ENCODE results near the gene C1QTNF9B.
"Not testable (repeated sequence)": the region's sequence is repeated elsewhere in the genome, so short reads cannot be mapped to it uniquely, and the experiment has no call there.

The C1QTNF9B gene

DNA sequence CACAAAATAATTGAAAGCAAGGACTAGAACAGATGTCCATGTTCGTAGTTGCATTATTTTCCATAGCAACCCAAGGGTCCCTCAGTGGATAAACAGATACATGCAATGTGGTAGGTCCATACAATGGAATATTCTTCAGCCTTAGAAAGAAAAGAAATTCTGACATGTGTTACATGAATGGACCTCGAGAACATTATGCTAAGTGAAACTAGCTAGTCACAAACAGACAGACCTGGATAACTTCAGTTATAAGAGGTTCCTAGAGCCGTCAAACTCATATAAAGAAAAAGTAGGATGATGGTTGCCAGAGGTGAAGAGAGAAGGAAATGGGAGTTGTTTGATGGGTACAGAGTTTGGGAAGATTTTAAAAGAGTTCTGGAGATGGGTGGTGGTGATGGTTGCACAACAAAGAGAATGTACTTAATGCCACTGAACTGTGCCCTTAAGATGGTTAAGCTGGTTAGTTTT, at the start of gene C1QTNF9B:
Gene C1QTNF9B, minus strand, starts transcription at position 51 of the 468 bp plus-strand sequence.
- not testable (repeated sequence) for DNase-seq (ENCODE audit: low spot score)

DNA sequence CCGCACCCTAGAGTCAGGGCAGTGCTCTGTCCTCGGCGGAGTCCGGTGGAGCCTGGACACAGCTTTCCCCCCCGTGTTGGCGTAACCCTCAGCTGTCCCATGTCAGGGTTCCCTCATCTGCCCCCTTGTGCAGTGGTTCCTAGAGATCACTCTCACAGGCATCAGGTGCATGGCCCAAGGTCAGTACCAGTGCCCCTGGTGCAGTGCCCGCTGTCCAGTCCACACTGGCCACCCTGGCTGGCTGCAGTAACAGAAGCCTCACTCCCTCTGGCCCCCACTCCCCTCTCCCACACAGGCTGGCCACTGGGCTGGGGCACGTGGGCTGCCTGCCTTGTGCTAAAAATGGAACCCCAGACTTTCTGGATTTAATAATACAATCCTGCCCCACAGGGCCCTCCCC, 49.6 kb upstream of the C1QTNF9B start:
- DNase-seq (ENCODE audit: low spot score), result no peak

DNA sequence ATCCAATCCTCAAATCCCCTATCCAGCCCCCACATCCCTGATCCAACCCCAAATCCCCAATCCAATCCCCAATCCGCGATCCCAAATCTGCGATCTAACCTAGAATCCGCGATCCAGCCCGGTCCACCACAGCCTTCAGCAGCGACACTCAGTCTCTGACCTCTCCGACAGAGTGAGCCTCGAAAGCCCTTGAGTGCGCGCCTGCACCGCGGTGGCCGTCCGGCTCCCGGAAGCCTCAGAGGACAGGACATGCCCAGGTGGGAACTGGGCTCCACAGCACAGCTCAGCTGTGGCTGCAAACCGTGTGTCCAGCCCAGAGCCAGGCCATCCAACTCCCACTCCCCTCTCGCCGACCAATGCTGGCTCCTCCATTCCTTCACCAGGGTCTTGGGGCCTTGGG, 48.8 kb upstream of the C1QTNF9B start:
- DNase-seq (ENCODE audit: low spot score), result no peak

DNA sequence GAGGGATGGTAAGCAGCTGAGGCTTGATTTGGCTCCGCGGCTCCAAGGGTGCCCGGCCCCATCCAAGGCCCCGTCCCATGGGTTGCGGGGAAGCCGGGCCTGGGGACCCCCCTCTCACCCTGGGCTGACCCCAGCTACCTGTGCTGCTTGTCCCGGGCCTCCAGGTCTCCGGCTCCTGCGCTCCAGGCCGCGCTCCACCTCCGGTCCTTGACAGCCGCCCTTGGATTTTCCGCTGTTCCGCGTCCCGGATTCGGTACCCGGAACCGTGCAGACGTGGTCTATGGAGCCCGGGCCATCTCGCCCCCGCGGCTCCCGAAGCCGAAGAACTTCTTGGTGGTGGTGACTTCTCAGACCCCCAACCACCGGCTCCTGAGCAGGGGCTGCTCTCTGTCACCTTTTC, 48.3 kb upstream of the C1QTNF9B start:
- no peak for DNase-seq (ENCODE audit: low spot score)

DNA sequence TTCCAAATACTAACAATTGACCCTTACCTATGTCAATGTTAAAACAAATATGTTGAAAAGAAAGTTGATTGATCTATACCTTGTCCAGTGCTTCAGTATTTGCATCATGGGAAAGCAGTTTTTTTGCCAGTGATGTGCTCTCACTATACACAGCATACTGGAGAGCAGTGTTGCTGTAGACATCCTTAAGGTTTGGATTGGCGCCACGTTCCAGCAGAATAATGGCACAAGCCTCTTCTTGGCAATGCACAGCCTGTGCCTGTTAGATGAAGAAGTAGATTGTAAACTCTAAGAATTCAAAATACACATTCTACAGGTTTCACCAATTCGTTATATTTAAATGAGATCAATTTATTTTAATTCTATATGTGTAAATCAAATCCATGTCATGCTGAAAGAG, 43.9 kb upstream of the C1QTNF9B start:
- DNase-seq (ENCODE audit: low spot score), result no peak

DNA sequence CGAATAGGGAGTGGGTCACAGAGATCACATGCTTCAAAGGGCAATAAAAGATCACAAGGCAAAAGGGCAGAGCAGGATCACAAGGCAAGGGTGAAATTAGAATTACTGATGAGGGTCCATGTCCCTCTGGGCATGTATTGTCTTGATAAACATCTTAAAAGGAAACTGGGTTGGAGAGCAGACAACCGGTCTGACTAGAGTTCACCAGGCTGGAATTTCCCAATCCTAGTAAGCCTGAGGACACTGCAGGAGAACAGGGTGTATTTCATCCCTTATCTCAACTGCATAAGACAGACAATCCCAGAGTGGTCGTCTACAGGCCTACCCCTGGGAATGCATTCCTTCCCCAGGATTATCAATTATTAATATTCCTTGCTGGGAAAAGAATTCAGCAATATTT, 42.4 kb upstream of the C1QTNF9B start:
- not testable (repeated sequence) for DNase-seq (ENCODE audit: low spot score)

DNA sequence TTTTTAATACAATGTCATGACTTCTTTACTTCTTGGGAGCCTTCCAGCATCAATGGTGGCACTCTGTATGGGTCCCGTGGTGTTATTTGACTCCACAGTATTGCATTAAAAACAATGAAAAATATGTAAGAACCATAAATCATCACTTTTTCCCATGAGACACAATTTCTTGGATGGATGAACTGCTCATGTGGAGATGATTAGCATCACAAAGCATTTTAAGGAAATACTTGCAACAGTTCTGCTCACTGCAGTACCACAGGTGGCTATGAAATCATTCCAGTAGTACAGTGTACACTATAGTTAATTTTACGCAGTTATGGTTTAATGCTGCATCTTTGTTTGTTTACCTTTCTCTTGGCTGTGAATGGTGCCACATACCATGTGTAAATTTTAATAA, 37.2 kb upstream of the C1QTNF9B start:
- no peak for DNase-seq (ENCODE audit: low spot score)

DNA sequence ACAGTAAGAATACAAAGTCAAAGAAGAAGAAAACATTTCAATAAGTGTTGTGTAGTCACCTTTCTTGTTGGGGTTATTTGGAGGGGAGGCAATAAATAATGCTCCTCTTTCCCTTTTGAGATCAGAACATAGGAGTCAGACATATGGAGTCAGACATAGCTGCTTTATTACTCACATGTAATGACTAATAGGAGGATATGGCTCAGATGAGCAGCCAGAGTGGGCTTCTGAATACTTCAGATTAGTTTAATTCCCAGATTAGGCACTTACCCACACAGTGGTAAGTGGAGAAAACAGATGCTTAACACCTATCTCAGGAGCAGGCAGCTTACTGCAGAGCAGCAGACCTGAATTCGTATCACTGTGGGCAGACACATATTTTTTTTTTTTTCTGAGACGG, 31.7 kb upstream of the C1QTNF9B start:
- DNase-seq (ENCODE audit: low spot score), result no peak

DNA sequence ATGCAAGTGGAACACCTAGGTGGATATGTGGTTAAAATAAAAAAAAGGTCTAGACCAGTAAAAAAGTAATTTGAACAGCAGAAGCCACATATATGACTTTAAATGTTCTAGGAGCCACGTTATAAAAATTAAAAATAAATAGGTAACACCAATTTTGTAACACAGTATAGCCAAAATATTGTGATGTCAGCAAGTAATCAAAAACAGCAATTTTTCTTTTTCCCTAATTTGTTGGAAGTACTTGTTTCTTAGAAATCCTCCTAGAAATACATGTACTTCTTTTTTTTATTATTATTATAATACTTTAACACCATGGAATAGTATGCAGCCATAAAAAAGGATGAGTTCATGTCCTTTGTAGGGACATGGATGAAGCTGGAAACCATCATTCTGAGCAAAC, 25.7 kb upstream of the C1QTNF9B start:
- no peak for DNase-seq (ENCODE audit: low spot score)

DNA sequence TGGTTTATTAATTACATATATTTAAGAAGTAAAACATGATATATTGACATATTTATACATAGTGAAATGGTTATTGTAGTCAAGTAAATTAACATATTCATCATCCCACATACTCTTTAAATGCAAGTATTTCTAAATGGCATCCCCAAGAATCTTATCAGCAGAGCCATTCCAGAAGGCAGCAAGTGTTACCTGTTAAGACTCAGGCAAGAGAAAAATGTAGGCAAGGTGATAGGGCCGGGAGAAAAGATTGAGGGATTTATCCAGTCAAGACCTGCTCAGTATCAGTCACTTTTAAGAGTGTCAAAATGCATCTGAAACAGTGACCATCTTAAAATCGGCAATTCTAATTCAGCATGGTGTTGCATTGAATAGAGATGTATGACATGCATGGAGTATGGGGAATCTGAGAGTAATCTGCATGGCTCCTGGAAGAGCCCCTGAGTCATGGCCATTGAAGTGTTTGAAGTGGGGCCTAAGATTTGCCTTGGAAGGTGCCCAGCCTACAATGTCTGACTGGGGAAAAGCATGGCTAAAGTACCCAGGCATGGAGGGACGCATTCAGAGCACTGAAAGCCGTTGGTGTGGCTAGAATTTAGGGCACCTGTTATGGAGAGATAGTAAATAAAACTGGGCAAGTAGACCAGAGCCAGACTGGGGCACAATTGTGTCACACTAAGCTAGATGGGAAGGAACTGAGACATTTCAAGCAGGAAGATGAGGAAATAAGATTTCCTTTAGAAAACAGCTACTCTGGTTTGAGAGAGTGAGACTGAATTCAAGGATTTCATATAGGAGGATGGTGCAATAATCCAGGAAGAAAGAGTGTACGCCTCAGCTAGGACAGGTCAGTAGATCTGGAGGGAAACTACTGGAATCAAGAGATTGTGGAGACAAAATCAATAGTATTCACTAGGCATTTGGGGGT, 25.0 kb upstream of the C1QTNF9B start:
- no peak for DNase-seq (ENCODE audit: low spot score)

DNA sequence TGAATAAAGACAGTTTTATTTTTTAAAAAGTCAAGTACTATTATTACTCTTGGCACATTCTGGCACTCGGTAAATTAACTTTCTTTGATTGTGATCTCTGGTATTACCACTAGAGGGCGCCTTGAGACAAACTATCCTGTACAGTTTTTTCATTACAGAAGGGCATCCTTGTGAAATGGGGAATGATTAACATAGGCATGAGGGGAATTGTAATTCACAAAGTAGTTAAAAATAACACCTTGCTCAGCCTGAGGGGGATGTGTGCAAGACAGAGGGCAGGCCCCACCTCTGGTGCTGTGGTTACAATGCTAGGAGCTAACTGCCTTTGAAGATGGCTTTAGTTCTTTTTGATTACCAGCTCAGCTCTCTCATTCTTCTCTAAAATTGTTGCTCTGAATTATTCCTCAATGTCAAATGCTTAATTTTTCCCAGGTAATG, 24.2 kb upstream of the C1QTNF9B start:
- no peak for DNase-seq (ENCODE audit: low spot score)

DNA sequence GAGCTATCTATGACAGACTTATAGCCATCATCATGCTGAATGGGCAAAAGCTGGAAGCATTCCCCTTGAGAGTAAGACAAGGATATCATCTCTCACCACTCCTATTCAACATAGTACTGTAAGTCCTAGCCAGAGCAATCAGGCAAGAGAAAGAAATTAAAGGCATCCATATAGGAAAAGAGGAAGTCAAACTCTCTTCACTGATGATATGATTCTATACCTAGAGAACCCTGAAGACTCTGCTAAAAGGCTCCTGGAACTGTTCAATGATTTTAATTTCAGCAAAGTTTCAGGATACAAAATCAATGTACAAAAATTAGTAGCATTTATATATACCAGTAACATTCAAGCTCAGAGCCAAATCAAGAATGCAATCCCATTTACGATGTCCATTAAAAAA, 21.7 kb upstream of the C1QTNF9B start:
- DNase-seq (ENCODE audit: low spot score), result no peak

DNA sequence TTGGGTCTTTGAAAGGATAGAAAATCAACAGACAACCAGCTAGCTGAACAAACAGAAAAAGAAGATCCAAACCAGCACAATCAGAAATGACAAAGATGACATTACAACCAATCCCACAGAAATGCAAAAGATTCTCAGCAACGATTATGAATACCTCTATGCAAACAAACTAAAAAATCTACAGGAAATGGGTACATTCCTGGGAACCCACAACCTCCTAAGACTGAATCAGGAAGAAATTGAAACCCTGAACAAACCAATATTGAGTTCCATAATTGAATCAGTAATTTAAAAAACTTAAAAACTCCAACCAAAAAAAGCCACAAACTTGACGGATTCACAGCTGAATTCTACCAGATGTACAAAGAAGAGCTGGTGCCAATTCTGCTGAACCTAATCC, 20.9 kb upstream of the C1QTNF9B start:
- DNase-seq (ENCODE audit: low spot score), result no peak

DNA sequence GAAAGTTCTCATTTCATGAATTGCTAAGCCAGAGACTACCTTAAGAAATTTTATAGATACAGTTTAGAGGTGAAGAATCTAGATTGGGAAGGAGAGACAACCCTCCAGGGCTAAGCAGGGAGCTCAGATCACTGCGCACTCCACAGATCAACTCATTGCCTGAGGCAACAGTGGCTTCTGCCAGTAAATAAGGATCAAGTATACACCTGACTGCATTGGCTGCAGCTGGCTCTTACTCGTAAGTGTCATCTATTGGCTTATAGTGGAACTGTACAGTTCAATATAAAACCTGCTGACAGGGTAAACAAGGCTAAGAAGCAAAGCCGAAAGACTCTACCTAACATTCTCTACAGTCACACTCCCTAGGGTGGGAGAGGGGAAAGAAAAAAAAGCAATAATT, 18.0 kb upstream of the C1QTNF9B start:
- DNase-seq (ENCODE audit: low spot score), result no peak

DNA sequence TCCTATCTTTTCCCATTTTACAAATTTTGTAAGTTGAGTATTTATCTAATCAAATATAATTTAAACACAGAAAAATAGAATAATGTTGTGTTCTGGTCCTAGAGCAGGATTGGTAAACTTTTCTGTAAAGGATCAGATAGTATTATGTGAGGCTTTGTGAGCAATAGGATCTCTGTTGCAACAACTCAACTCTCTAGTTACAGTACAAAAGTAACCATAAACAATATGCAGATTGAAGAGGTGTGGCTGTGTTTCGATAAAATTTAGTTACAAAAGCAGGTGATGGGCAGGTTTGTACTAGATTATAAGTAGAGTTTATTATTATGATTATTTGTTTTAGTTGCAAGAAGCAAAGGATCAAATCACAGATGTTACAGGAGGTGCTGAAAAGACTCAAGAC, 15.2 kb upstream of the C1QTNF9B start:
- no peak for DNase-seq (ENCODE audit: low spot score)

DNA sequence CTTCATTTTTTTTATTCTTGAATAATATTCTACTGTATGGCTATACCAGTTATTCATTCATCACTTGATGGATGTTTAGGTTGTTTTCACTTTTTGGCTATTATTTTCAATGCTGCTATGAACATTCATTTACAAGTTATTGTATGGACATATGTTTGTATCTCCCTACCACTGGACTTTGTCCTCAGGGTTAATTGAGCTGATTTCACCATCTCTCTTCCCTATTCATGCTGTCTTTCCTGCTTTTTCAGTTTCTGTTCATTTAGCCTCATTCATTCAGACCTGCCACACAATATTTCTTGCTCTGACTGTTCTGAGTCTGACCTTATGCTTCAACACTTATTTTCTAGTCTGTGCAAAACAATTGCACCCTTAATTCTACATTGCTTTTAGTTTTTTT, 12.3 kb upstream of the C1QTNF9B start:
- no peak for DNase-seq (ENCODE audit: low spot score)

DNA sequence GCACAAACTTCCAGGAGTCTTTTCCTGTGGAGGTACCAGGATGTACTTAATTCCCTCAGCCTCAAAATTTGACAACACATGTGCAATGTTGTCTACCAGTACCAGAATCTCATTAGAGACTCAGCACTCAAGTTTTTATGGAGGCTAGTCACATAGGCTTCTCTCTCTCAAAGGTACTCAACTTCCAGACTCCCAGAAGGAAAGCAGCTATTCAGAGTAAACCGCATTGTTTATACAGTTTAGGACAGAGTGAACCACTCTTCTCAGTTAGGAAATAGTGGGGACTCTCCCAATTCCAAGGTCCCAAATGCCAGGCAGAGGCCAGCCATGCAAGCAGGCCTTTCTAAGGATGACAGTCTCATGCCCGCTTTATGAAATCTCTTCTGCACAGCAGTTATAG, 8.5 kb upstream of the C1QTNF9B start:
- no peak for DNase-seq (ENCODE audit: low spot score)

DNA sequence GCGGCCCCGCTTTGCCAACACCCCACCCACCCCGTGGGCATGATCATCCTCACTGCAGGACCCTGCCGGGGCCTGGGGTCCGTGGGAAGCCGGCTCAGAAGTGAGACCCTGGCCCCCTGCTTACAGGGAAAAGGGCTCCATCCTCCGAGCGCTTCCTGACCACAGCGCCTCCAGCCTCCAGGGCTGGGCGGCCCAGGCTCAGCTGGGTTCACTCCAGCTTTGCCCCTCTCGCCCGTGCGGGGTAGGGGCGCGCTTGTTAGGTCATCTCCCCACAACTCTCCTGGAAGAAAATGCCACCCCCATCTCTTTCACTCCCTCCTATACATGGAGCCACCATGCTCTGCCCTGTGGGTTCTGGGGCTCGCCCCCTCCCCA, 6.6 kb upstream of the C1QTNF9B start:
- no peak for DNase-seq (ENCODE audit: low spot score)

DNA sequence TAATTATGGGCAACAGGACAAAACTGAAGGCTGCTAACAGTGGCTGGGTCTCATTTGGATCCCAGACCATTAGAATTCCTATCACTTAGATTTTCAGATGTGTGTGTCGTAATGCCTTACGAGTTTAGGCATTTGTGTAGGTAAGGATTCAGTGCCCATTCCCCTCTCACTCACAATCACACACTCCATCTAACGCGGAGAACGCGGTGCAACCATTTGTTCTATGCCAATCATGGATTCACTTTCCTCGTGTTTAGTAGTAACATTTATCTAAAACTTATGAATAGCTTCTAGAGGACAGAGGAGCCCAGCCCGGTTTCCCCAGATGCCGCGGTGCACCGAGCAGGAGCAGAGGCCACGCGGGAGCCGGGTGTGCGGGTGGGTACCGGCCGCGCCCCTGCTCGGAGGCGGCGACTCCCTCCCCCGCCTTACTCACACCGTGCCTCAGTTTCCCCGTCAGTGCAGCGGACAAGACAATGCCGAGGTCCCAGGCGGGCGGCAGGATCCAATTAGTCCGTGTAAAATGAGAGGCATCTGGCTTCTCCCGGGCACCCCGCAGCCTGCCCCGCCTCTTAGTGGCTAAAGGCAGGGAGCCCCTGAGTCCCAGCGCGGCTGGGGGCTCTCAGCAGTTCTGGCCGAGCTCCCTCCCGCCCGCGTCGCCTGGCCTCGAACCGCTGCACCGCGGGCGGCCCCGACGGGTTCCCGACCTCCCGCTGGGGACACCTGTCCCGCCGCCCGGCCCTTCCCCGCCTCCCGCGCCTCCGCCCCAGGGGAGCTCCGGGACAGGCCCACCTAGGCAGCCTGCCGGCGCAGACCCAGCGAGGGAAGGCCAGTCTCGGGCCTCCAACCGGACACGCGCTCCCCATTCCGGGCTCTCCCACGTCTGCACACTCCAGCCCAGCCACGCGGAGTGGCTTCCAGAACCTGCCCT, 5.9 kb upstream of the C1QTNF9B start:
- no peak for DNase-seq (ENCODE audit: low spot score)

DNA sequence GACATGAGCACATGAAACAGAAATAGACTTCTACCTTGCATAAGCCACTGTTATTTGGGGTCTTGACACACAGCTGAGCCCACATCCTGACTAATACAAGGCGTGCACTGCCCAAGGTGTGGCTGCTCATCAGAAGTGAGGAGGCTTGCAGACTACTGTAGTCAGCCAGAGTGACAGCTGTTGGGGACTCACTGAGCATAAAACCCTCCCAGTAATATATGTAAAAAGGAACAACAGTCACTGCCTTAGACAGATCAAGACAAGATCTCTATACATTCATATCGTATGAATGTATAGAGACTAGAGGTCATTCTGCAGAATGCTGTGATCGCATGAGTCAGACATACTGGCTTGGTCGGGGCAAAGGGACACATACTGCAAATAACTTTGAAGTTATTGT, 4.1 kb upstream of the C1QTNF9B start:
- DNase-seq (ENCODE audit: low spot score), result no peak

DNA sequence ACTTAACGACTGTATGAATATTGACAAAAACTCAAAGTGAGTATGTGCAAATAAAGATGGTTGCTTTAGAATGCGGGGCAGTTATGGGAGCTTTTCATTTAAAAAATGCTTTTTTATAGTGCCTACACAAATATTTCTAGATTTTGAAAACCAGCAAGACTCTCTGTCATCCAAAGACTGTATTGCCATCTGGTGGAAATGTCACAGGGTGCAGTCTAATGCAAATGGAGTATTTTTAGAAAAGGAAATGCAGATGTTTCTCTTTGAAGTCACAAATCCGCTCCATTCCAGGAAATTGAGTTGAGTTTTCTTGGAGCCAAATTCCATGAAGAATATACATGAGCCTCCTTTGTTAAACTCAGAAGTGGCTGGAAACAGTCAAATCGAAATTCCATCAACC, 2.3 kb upstream of the C1QTNF9B start:
- peak; percentile 9 for DNase-seq (ENCODE audit: low spot score)

DNA sequence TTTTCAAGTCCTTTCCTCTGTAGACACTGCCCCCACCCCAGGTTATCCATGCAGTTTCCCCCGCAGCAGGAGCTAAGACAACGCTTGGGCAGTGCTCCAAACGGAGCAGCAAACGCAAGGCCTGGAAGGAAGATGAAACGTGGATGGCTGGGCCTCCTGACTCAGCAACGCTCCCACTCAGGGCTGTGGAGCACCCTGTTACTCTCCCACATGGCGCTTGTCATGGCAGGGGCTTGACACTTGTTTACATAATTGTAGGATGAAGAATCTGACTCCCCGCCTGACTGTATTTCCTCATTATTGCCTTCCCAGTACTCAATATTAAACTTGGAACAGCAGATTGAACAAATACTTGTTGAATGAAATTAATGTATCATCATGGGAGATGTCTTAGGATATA, 799 bp upstream of the C1QTNF9B start:
- no peak for DNase-seq (ENCODE audit: low spot score)

DNA sequence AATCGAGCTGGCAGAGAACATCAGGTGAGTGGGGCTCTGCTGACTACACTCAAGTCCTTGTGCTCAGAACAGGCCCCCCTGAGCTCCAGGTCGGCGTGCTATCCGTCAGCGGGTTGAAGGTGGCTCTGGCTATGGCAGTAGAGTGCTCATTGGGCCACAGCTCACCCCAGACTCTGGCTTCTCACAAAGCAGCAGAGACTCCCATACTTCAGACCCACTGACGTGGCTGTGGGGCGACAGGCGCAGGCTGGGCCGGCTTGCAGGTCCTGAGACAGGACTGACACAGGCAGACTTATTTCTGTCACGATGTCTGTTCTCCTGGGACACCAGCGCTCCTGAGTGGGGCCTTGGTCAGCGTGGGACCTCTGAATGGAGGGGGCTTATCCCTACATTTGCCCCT, 2.6 kb downstream of the C1QTNF9B start:
- DNase-seq (ENCODE audit: low spot score), result not testable (repeated sequence)

Measured in germinal center (tissue), 1 donor.